Endodermal cell (in vitro differentiated cells): Measurements from ENCODE around the gene EID3. TPM values are rescaled to one million over a fixed set of nuclear protein-coding genes. Genes with fewer than 3 reads are reported as not detected.

Experiments
- DNase-seq: peaks from one replicate; pipeline ENCODE4 v3.0.0-alpha.2; 2017
- H3K27ac ChIP-seq: 2 replicates; pipeline ENCODE4 v1.5.1; 2013; ENCODE audit warnings: mild to moderate bottlenecking, low read depth, low read length, moderate library complexity
- H3K27me3 ChIP-seq: 2 replicates; pipeline ENCODE4 v1.6.1; 2013; ENCODE audit warnings: mild to moderate bottlenecking, low read length, moderate library complexity; ENCODE audit not compliant: insufficient read depth, control insufficient read depth, poor library complexity, severe bottlenecking
- H3K36me3 ChIP-seq: 2 replicates; pipeline ENCODE4 v1.7.0; 2013; ENCODE audit warnings: mild to moderate bottlenecking, low read length, moderate library complexity; ENCODE audit not compliant: control insufficient read depth, insufficient read depth
- H3K4me1 ChIP-seq: one replicate; pipeline ENCODE4 v1.7.0; 2013; ENCODE audit warnings: low read length; ENCODE audit not compliant: control insufficient read depth, insufficient read depth
- H3K4me3 ChIP-seq: 2 replicates; pipeline ENCODE4 v1.5.1; 2013; ENCODE audit warnings: mild to moderate bottlenecking, low read length, moderate library complexity
- H3K9ac ChIP-seq: 2 replicates; pipeline ENCODE4 v1.6.1; 2013; ENCODE audit warnings: mild to moderate bottlenecking, low read length, moderate library complexity; ENCODE audit not compliant: poor library complexity, severe bottlenecking; ENCODE audit errors: extremely low read depth
- H3K9me3 ChIP-seq: 2 replicates; pipeline ENCODE4 v1.6.1; 2013; ENCODE audit warnings: mild to moderate bottlenecking, low read length, moderate library complexity; ENCODE audit not compliant: control insufficient read depth
- H3K27ac Mint-ChIP-seq: 2 replicates; pipeline ENCODE4 v1.8.0; 2020; ENCODE audit warnings: mixed read lengths
- H3K27me3 Mint-ChIP-seq: 2 replicates; pipeline ENCODE4 v1.8.0; 2021; ENCODE audit warnings: mild to moderate bottlenecking, mixed read lengths; ENCODE audit not compliant: insufficient read depth
- H3K36me3 Mint-ChIP-seq: 2 replicates; pipeline ENCODE4 v1.8.0; 2020; ENCODE audit warnings: low read depth, mixed read lengths
- H3K4me1 Mint-ChIP-seq: 2 replicates; pipeline ENCODE4 v1.8.0; 2020; ENCODE audit warnings: mixed read lengths
- H3K4me3 Mint-ChIP-seq: 2 replicates; pipeline ENCODE4 v1.8.0; 2020; ENCODE audit warnings: mild to moderate bottlenecking, moderate library complexity, mixed read lengths
- H3K9me3 Mint-ChIP-seq: 2 replicates; pipeline ENCODE4 v1.8.0; 2020; ENCODE audit warnings: mild to moderate bottlenecking, mixed read lengths
- WGBS, 2 experiments: methylation state at CpG; one replicate each; pipeline versions ENCODE4 v1.1.5 to v1.1.7; 2013; ENCODE audit warnings: missing lambda C conversion rate in 2 of 2, mixed read lengths in 1 of 2; ENCODE audit not compliant: insufficient coverage in 1 of 2, insufficient read length in 1 of 2; 5-methylcytosine and 5-hydroxymethylcytosine counted together
- long read RNA-seq, 4 experiments: library from polyadenylated mRNA in 2 of 4; library from RNA in 1 of 4; library from capped mRNA in 1 of 4; stranded (forward) in 3 of 4; unstranded in 1 of 4; transcript quantifications; one replicate each; pipeline ENCODE4 v2.0.0, GENCODE V29; 2020 to 2021; ENCODE audit warnings: inconsistent platforms in 1 of 4
- polyA plus RNA-seq, 2 experiments: library from polyadenylated mRNA; stranded (reverse); fragments of 50-300 nt; gene quantifications; one replicate each; pipeline ENCODE4 v1.2.3, GENCODE V29; 2013
- total RNA-seq, 2 donors: library from RNA; stranded (reverse); fragmentation: NEBNext Ultra II Directional in 1 of 2; extraction: Animal tissue kit (Norgen Biotek cat#: 25700) in 1 of 2; gene quantifications; 2 replicates in 1 of 2; 3 replicates in 1 of 2; pipeline ENCODE4 v1.2.1, GENCODE V29; 2021
- TF ChIP-seq, protein P1 (sequence below): fragments of 200-600 bp; sonication (generic); conservative IDR thresholded peaks from 2 replicates; pipeline ENCODE4 v1.5.0; 2021; ENCODE audit warnings: antibody characterized with exemption, mild to moderate bottlenecking

EID3 gene
- total RNA-seq, result 1 to 10 TPM; 3.7 to 4.6 TPM
- 0.39 TPM for polyA plus RNA-seq (2013, experiment 1 of 2)
- polyA plus RNA-seq (2013, experiment 2 of 2), result 0.37 TPM
- long read RNA-seq, experiment 1, partial matches to known transcripts, result 0 of 4 reads
- long read RNA-seq, experiment 1, other reads (novel, unspliced or antisense), result 0 of 4 reads
- long read RNA-seq, experiment 2, transcript EID3-201 (1 exons, 1,467 nt), result major isoform, 5 of 6 reads
- long read RNA-seq, experiment 2, partial matches to known transcripts, result 0 of 6 reads
- long read RNA-seq, experiment 2, other reads (novel, unspliced or antisense), result 1 of 6 reads
- long read RNA-seq, experiment 3, transcript EID3-201 (1 exons, 1,467 nt), result major isoform, 12 of 12 reads
- long read RNA-seq, experiment 3, partial matches to known transcripts, result 0 of 12 reads
- long read RNA-seq, experiment 3, other reads (novel, unspliced or antisense), result 0 of 12 reads
- long read RNA-seq, experiment 4, transcript EID3-201 (1 exons, 1,467 nt), result major isoform, 24 of 24 reads
- long read RNA-seq, experiment 4, partial matches to known transcripts, result 0 of 24 reads
- long read RNA-seq, experiment 4, other reads (novel, unspliced or antisense), result 0 of 24 reads

DNA sequence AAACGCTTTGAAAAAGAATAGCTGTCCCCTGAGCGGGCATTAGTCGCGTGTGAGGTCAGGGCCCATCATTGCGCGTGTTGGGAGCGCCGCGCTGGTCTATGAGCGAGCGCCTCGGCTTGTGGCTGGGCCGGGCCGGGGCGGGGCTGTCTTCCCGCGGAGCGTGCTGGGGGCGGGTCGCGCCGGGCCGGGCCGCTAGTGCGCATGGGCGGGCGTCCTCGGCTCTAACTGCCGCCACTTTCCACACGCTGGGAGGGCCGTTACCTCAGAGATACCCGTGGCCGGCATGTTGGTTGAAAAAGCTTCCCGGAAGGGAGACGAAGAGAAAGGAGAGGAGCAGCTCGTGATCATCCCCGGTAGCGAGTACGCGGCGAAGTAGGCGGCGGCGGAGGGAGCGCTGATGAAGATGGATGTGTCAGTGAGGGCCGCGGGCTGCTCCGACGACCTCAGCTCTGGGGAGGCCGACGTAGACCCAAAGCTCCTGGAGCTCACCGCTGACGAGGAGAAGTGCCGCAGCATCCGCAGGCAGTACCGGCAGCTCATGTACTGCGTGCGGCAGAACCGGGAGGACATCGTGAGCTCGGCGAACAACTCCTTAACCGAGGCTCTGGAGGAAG, at the start of gene EID3:
TSS of gene EID3 (plus strand) at position 202 of the 614 bp plus-strand sequence. CDS start at position 398, 196 bp downstream.
- TF ChIP-seq, protein P1, sequence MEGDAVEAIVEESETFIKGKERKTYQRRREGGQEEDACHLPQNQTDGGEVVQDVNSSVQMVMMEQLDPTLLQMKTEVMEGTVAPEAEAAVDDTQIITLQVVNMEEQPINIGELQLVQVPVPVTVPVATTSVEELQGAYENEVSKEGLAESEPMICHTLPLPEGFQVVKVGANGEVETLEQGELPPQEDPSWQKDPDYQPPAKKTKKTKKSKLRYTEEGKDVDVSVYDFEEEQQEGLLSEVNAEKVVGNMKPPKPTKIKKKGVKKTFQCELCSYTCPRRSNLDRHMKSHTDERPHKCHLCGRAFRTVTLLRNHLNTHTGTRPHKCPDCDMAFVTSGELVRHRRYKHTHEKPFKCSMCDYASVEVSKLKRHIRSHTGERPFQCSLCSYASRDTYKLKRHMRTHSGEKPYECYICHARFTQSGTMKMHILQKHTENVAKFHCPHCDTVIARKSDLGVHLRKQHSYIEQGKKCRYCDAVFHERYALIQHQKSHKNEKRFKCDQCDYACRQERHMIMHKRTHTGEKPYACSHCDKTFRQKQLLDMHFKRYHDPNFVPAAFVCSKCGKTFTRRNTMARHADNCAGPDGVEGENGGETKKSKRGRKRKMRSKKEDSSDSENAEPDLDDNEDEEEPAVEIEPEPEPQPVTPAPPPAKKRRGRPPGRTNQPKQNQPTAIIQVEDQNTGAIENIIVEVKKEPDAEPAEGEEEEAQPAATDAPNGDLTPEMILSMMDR, result no peak
- Mint-ChIP-seq H3K27ac (peak within 1 kb of the TSS; percentile 93), H3K9me3 (no peaks in the 10 kb centered on the region), H3K27me3 (peaks cover 10% of the 10 kb centered on the region), H3K36me3 (peaks cover 44% of the 10 kb centered on the region), H3K4me3 (peak within 1 kb of the TSS; percentile 66), H3K4me1 (peaks cover 23% of the 10 kb centered on the region)
- Histone ChIP-seq H3K4me3 (no peak within 1 kb of the TSS), H3K4me1 (no peaks in the 10 kb centered on the region), H3K27me3 (no peaks in the 10 kb centered on the region), H3K9ac (no peak within 1 kb of the TSS), H3K9me3 (no peaks in the 10 kb centered on the region), H3K36me3 (peaks cover 39% of the 10 kb centered on the region), H3K27ac (no peak within 1 kb of the TSS)
- DNase-seq, result peak; percentile 97
- WGBS, 2 experiments, result 90 to 93% methylated on average over 53 to 63 of the region's 63 CpGs

DNA sequence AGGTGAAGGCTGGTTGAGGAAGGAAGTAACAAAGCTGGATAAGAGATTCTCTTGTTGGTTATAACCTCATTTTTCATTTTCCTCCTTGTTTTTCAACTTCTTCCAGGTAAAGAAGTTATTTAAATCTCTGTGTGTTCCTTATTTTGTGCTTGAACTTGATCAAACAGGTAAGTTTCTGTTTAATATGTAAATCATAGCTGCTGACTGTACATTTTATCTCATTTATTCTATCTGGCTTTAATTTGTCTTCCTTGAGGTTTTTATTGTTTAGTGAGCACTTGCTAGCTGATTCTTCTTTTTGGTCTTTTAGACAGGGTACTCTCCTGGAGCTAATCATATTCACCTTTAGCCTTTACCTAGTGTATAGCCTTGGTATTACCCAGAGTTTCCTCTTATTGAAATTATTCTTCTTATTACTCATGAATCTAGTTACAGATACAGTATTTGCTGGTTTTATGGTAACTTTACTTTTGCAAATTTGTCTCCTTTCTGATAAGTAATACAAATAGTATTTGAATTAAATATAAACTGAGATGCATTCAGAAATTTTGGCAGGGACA, 45.5 kb upstream of the EID3 start:
- peaks cover 4% of the 10 kb centered on the region for H3K4me1 Mint-ChIP-seq
- H3K9me3 ChIP-seq, result no peaks in the 10 kb centered on the region
- no peak overlapping the region for H3K4me3 Mint-ChIP-seq
- no peak for DNase-seq
- no peaks in the 10 kb centered on the region for H3K27me3 ChIP-seq
- no peak overlapping the region for H3K9ac ChIP-seq
- no peaks in the 10 kb centered on the region for H3K9me3 Mint-ChIP-seq
- no peaks in the 10 kb centered on the region for H3K4me1 ChIP-seq
- no peak overlapping the region for H3K4me3 ChIP-seq
- TF ChIP-seq, protein P1, result no peak
- no peaks in the 10 kb centered on the region for H3K27me3 Mint-ChIP-seq
- H3K36me3 ChIP-seq, result no peaks in the 10 kb centered on the region
- no peak overlapping the region for H3K27ac Mint-ChIP-seq
- no peak overlapping the region for H3K27ac ChIP-seq
- H3K36me3 Mint-ChIP-seq, result no peaks in the 10 kb centered on the region

DNA sequence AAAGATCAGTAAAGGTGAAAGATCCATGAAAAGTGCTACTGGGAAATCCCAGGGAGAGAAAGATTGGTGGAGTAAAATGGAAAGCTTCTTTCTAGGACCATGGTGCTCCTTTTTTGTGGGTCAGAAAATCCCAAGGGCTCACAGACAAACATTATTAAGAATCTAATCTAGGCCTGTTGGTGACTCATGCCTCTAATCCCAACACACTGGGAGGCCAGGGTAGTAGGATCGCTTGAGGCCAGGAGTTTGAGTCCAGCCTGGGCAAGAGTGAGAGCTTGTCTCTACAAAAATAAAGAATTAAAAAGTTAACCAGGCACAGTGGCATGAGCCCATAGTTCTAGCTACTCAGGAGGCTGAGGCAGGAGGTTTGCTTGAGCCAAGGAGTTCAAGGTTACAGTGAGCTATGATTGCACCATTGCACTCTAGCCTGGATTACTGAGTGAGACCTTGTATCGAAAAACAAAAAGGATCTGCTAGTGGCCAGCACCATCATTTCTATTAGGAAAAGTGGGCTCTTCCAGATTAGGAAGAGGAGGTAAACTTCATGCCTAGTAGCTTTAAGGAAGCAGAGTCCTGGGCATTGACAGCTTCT, 45.0 kb upstream of the EID3 start:
- 87 to 100% methylated on average over 2 of the region's 2 CpGs for WGBS, 2 experiments
- Histone ChIP-seq H3K36me3 (no peaks in the 10 kb centered on the region), H3K9ac (no peak overlapping the region), H3K4me3 (no peak overlapping the region), H3K27ac (no peak overlapping the region), H3K27me3 (no peaks in the 10 kb centered on the region), H3K9me3 (no peaks in the 10 kb centered on the region), H3K4me1 (no peaks in the 10 kb centered on the region)
- Mint-ChIP-seq H3K4me1 (peaks cover 5% of the 10 kb centered on the region), H3K4me3 (no peak overlapping the region), H3K9me3 (no peaks in the 10 kb centered on the region), H3K36me3 (no peaks in the 10 kb centered on the region), H3K27me3 (no peaks in the 10 kb centered on the region), H3K27ac (no peak overlapping the region)
- TF ChIP-seq, protein P1, result no peak
- no peak for DNase-seq
